Stomach (tissue), 9 donors: ENCODE data around the gene CDC123. TPM values are rescaled to one million over a fixed set of nuclear protein-coding genes. Genes with fewer than 3 reads are reported as not detected.

ENCODE experiments used
- DNase-seq, 2 donors: peaks; one replicate each; pipeline versions ENCODE4 v3.0.0 to v3.0.0-alpha.2; 2013 to 2019
- H3K27ac ChIP-seq, 5 donors: fragments of 200-600 bp in 4 of 5; sonication (generic) in 4 of 5; one replicate each; pipeline ENCODE4 v1.5.1; 2013 to 2019; ENCODE audit warnings: mild to moderate bottlenecking in 1 of 5, moderate library complexity in 1 of 5
- H3K27me3 ChIP-seq, 3 donors: fragments of 200-600 bp; sonication (generic); one replicate each; pipeline ENCODE4 v1.5.1; 2017 to 2019; ENCODE audit warnings: mixed run types in 1 of 3
- H3K36me3 ChIP-seq, 4 donors: fragments of 200-600 bp; sonication (generic); 1 replicate in 3 of 4; 2 replicates in 1 of 4; pipeline ENCODE4 v1.5.1; 2016 to 2019
- H3K4me1 ChIP-seq, 4 donors: fragments of 200-600 bp; sonication (generic); one replicate each; pipeline ENCODE4 v1.5.1; 2016 to 2019
- H3K4me3 ChIP-seq, 4 donors: fragments of 200-600 bp; sonication (generic) in 3 of 4; one replicate each; pipeline ENCODE4 v1.5.1; 2016 to 2019; ENCODE audit warnings: mild to moderate bottlenecking in 1 of 4
- H3K9me3 ChIP-seq, 4 donors: fragments of 200-600 bp; sonication (generic); one replicate each; pipeline ENCODE4 v1.5.1; 2016 to 2019
- CTCF ChIP-seq, 7 experiments: fragments of 450-650 bp in 4 of 7; fragments of 200-600 bp in 3 of 7; sonication (generic) in 3 of 7; IDR thresholded peaks; one replicate each; pipeline ENCODE4 v1.5.1; 2016 to 2019; ENCODE audit warnings: antibody characterized with exemption in 7 of 7, control low read depth in 2 of 7, mild to moderate bottlenecking in 1 of 7
- EP300 ChIP-seq: sonication (generic); formaldehyde crosslinking; IDR thresholded peaks from one replicate; pipeline ENCODE4 v1.6.1; 2017; ENCODE audit warnings: antibody characterized with exemption
- POLR2A ChIP-seq, 4 donors: fragments of 450-650 bp; IDR thresholded peaks; one replicate each; pipeline ENCODE4 v1.6.1; 2016; ENCODE audit warnings: antibody characterized with exemption in 4 of 4, control low read depth in 2 of 4, mild to moderate bottlenecking in 1 of 4, moderate library complexity in 1 of 4
- POLR2AphosphoS5 ChIP-seq, 3 donors: sonication (generic); formaldehyde crosslinking; IDR thresholded peaks; one replicate each; pipeline ENCODE4 v1.6.1; 2016; ENCODE audit warnings: antibody characterized with exemption in 3 of 3
- WGBS, 5 donors: extraction: QIAGEN DNeasy Blood & Tissue Kit in 3 of 5; methylation state at CpG; one replicate each; pipeline versions ENCODE4 v1.1.5 to v1.1.7; 2013 to 2018; 5-methylcytosine and 5-hydroxymethylcytosine counted together
- intact Hi-C: fragments of 100-400 bp; cut with DNase I; formaldehyde crosslinking; loops from one replicate; pipeline ENCODE4 v1.15.1; 2023; ENCODE audit warnings: low total_unique reads
- polyA plus RNA-seq, 3 donors: library from polyadenylated mRNA; stranded (reverse); fragments of 200-250 nt; gene quantifications; one replicate each; pipeline ENCODE4 v1.2.3, GENCODE V29; 2013
- total RNA-seq, 5 donors: library from RNA; depleted of rRNA; stranded (reverse); fragments of >200 nt; gene quantifications; one replicate each; pipeline versions ENCODE4 v1.1.0 to v1.2.3, GENCODE V29; 2014 to 2016
- donor health status: healthy with polysubstance abuse.
- donor health status: Bipolar disorder and iron deficiency.
- donor health status: healthy.

Gene CDC123
- total and polyA plus RNA-seq, 8 donors, result 22.3 to 103 (median 40.6) TPM

DNA sequence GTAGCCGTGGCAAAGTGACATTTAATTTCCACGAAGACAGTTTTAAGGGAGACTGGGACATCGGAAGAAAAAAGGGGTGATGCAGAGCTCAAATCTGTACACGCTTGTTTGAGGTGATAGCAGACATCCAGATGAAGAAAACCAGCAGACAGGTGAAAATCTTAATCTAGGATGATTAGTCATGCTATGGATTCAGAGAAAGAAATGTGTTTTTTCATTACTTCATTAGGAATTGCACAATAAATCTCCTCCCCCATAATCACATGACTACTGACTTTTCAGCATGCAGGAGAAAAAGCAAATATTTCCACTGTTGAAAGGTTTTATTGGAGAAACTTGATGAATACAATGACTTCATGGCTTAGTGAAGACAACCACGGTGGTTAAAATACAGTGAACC is 2.8 kb upstream of the CDC123 start:
- 82 to 89% (median 85%) methylated on average over 5 of the region's 5 CpGs for WGBS, 5 donors
- Histone ChIP-seq H3K4me3 (no peak overlapping the region), H3K27ac (no peak overlapping the region), H3K36me3 (peaks cover 0 to 9% (median 2%) of the 10 kb centered on the region in 4 donors), H3K9me3 (no peaks in the 10 kb centered on the region), H3K27me3 (no peaks in the 10 kb centered on the region), H3K4me1 (peaks cover 23 to 50% (median 38%) of the 10 kb centered on the region in 4 donors)
- no peak for DNase-seq
- intact Hi-C loops, result no loop called here
- TF ChIP-seq EP300 (no peak), CTCF (IDR thresholded peaks at IDR 0.05) (no peak), POLR2AphosphoS5 (IDR thresholded peaks at IDR 0.05) (no peak), POLR2A (IDR thresholded peaks at IDR 0.05) (no peak)

- DNase-seq, result peak; percentile 35 to 41
- H3K27ac ChIP-seq, result peak overlapping the region in 4 of 5 donors; percentile 89 to 95 (median 92)
- TF ChIP-seq POLR2A (IDR thresholded peaks at IDR 0.05) (no peak), POLR2AphosphoS5 (IDR thresholded peaks at IDR 0.05) (no peak), CTCF (IDR thresholded peaks at IDR 0.05) (no peak), EP300 (no peak)
- no peaks in the 10 kb centered on the region for H3K9me3 ChIP-seq
- H3K4me1 ChIP-seq, result peaks cover 23 to 52% (median 39%) of the 10 kb centered on the region in 4 donors
- WGBS, 5 donors, result 3 to 5% (median 3%) methylated on average over 27 of the region's 27 CpGs
- H3K4me3 ChIP-seq, result peak overlapping the region; percentile 83 to 99 (median 90)
- H3K36me3 ChIP-seq, result peaks cover 7 to 16% (median 13%) of the 10 kb centered on the region in 4 donors
- no peaks in the 10 kb centered on the region for H3K27me3 ChIP-seq
- intact Hi-C loops, result no loop called here
Measured at GRCh38 chr10:12194752-12195271, 1.2 kb upstream of the CDC123 start.

GRCh38 chr10:12195281-12195602 is 746 bp upstream of the CDC123 start:
- H3K4me3 ChIP-seq, result peak overlapping the region; percentile 83 to 99 (median 90)
- H3K27me3 ChIP-seq, result no peaks in the 10 kb centered on the region
- H3K9me3 ChIP-seq, result no peaks in the 10 kb centered on the region
- peaks cover 23 to 52% (median 39%) of the 10 kb centered on the region in 4 donors for H3K4me1 ChIP-seq
- peak overlapping the region; percentile 78 to 95 (median 92) for H3K27ac ChIP-seq
- DNase-seq, result no peak
- WGBS, 5 donors, result 0 to 1% (median 0%) methylated on average over 12 of the region's 12 CpGs
- TF ChIP-seq CTCF (IDR thresholded peaks at IDR 0.05) (no peak), EP300 (no peak), POLR2A (IDR thresholded peaks at IDR 0.05) (no peak), POLR2AphosphoS5 (IDR thresholded peaks at IDR 0.05) (no peak)
- intact Hi-C loops, result no loop called here
- peaks cover 7 to 16% (median 15%) of the 10 kb centered on the region in 4 donors for H3K36me3 ChIP-seq

- TF ChIP-seq EP300 (no peak), POLR2A (IDR thresholded peaks at IDR 0.05) (no peak), POLR2AphosphoS5 (IDR thresholded peaks at IDR 0.05) (no peak), CTCF (IDR thresholded peaks at IDR 0.05) (no peak)
- Histone ChIP-seq H3K27me3 (no peaks in the 10 kb centered on the region), H3K4me3 (peak overlapping the region; percentile 83 to 99 (median 90)), H3K36me3 (peaks cover 7 to 31% (median 28%) of the 10 kb centered on the region in 4 donors), H3K27ac (peak overlapping the region; percentile 78 to 95 (median 92)), H3K9me3 (no peaks in the 10 kb centered on the region), H3K4me1 (peaks cover 23 to 51% (median 37%) of the 10 kb centered on the region in 4 donors)
- intact Hi-C loops, result no loop called here
- DNase-seq, result no peak
- WGBS, 5 donors, result 8 to 10% (median 9%) methylated on average over 15 of the region's 15 CpGs
Measured at GRCh38 chr10:12196531-12197211, 683 bp downstream of the CDC123 start.
